ENCODE data around the gene BIN2.
"Not testable (repeated sequence)": the region's sequence is repeated elsewhere in the genome, so short reads cannot be mapped to it uniquely, and the experiment has no call there.

BIN2 gene

GRCh38 chr12:51265024-51265423, 59.0 kb downstream of the BIN2 start:
- in situ Hi-C loops (cut with MboI; ENCODE audit: low pct_unique_long_range_greater_than_20kb, low sequenced_read_pairs, unreplicated experiment): no loop called here
- no peak for DNase-seq (ENCODE audit: low spot score)
- no peak for TF ChIP-seq CTCF (IDR thresholded peaks at IDR 0.05; ENCODE audit: extremely low read depth, insufficient read depth, missing control alignments)

GRCh38 chr12:51264297-51264696, 59.7 kb downstream of the BIN2 start:
- TF ChIP-seq CTCF (IDR thresholded peaks at IDR 0.05; ENCODE audit: extremely low read depth, insufficient read depth, missing control alignments): no peak
- DNase-seq (ENCODE audit: low spot score): no peak
- in situ Hi-C loops (cut with MboI; ENCODE audit: low pct_unique_long_range_greater_than_20kb, low sequenced_read_pairs, unreplicated experiment): no loop called here

DNA sequence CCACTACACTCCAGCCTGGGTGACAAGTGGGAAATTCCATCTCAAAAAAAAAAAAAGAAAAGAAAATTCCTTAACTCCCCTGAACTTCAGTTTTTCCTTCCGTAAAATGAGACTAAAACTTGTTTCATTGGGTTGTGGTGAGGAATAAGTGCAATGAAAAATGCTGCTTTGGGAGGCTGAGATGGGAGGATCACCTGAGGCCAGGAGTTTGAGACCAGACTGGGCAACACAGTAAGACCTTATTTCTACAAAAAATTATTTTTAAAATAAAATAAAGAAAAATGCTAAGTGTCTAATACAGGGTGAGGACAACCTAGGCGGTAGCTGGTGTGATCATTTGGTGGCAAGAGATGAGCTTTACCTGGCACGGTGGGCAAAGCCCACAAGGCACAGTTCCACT, 60.6 kb downstream of the BIN2 start:
- in situ Hi-C loops (cut with MboI; ENCODE audit: low pct_unique_long_range_greater_than_20kb, low sequenced_read_pairs, unreplicated experiment): no loop called here
- TF ChIP-seq CTCF (IDR thresholded peaks at IDR 0.05; ENCODE audit: extremely low read depth, insufficient read depth, missing control alignments): no peak

DNA sequence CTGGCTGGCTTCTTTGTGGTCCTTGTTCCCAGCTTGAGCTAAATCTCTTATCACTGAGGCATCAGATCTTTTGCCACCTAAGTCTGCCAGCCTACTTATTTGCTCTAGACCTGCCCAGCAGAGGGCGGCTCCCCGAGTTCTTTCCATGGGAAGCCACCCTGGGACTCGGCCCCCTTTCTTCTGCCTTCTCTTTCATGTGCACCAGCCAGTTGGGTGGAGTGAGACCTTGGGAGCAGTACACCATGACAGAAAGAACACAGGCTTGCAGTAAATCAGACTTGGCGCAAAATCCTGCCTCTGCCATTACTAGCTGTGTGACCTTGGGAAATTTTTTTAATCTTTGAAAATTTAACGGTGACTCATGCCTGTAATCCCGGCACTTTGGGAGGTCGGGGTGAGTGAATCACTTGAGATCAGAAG, 61.2 kb downstream of the BIN2 start:
- in situ Hi-C loops (cut with MboI; ENCODE audit: low pct_unique_long_range_greater_than_20kb, low sequenced_read_pairs, unreplicated experiment): no loop called here

More for the DNA sequence above, 60.6 kb downstream of the BIN2 start:
- DNase-seq (ENCODE audit: low spot score): no peak

DNA sequence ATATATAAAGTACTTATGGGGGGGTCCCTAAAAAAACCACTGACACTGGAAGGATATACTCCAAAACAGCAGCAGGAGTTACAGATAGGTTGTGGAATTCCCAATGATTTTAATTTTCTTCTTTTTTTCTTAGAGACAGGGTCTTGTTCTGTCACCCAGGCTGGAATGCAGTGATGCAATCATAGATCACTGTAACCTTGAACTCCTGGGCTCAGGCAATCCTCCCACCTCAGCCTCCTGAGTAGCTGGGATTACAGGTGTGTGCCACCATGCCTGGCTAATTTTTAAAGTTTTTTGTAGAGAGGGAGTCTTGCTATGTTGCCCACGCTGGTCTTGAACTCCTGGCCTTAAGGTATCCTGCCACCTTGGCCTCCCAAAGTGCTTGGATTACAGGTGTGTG, 64.4 kb downstream of the BIN2 start:
- in situ Hi-C loops (cut with MboI; ENCODE audit: low pct_unique_long_range_greater_than_20kb, low sequenced_read_pairs, unreplicated experiment); DNase-seq (ENCODE audit: low spot score): not testable (repeated sequence)

More for the DNA sequence above, 61.2 kb downstream of the BIN2 start:
- TF ChIP-seq CTCF (IDR thresholded peaks at IDR 0.05; ENCODE audit: extremely low read depth, insufficient read depth, missing control alignments): peak; percentile 16
- DNase-seq (ENCODE audit: low spot score): no peak

DNA sequence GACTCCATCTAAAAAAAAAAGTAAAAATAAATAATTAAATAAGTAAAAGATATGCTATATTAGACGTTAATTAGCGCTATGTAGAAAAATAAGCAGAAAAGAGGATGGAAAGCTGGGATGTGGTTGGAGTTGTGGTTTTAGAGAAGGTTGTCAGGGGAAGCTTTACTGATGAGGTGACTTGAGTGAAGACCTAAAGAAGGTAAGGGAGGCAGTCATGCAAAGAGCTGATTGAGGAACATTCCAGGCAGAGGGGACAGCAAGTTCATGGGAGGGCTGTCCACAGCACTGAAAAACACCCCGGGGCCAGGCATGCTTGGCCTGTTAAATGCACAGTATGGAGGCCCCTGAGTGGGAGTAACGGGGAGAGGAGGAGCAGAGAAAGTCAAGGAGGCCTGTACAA, 69.4 kb downstream of the BIN2 start:
- in situ Hi-C loops (cut with MboI; ENCODE audit: low pct_unique_long_range_greater_than_20kb, low sequenced_read_pairs, unreplicated experiment): no loop called here
- DNase-seq (ENCODE audit: low spot score): no peak
- TF ChIP-seq CTCF (IDR thresholded peaks at IDR 0.05; ENCODE audit: extremely low read depth, insufficient read depth, missing control alignments): no peak

GRCh38 chr12:51253276-51253675, 70.7 kb downstream of the BIN2 start:
- TF ChIP-seq CTCF (IDR thresholded peaks at IDR 0.05; ENCODE audit: extremely low read depth, insufficient read depth, missing control alignments): no peak
- no peak for DNase-seq (ENCODE audit: low spot score)
- in situ Hi-C loops (cut with MboI; ENCODE audit: low pct_unique_long_range_greater_than_20kb, low sequenced_read_pairs, unreplicated experiment): no loop called here
